HepG2 (cell line): ENCODE data around the gene FNDC3B. TPM values are rescaled to one million over a fixed set of nuclear protein-coding genes. Genes with fewer than 3 reads are reported as not detected.

Source experiments
- ATAC-seq: fragments of 200-7000 bp; cut with Tn5 transposase; 3 replicates; pipeline ENCODE4 v1.9.1; 2020; ENCODE audit warnings: mild to moderate bottlenecking, moderate library complexity
- BruUV-seq: library from RNA; stranded (reverse); fragments of 400-500 nt; replicated peaks from 2 replicates; lab custom pipeline; 2021; lab: Mats Ljungman, UMichigan
- CTCF ChIA-PET: fragments of 300-600 bp; formaldehyde crosslinking; extraction: SDS; loops from one replicate; lab custom pipeline; 2021; ENCODE audit warnings: low total read pairs, inconsistent platforms, low intra/inter-chr PET ratio; lab: Yijun Ruan, JAX
- POLR2A ChIA-PET: fragments of 350-600 bp; sonication (Branson Sonifier 250); formaldehyde crosslinking; loops from one replicate; lab custom pipeline; 2020; ENCODE audit warnings: antibody characterized with exemption, inconsistent platforms; lab: Yijun Ruan, JAX
- DNase-seq: peaks from one replicate; pipeline ENCODE4 v3.0.0-alpha.2; 2015; ENCODE audit warnings: low spot score
- FAIRE-seq: peaks from 3 replicates; lab custom pipeline; 2011; peaks lifted over from hg19 to GRCh38; lab: Jason Lieb, UNC
- H2AFZ ChIP-seq: one replicate; pipeline ENCODE4 v1.6.1; 2011; ENCODE audit warnings: low read length, inconsistent platforms
- H3K27ac ChIP-seq: fragments of 300-600 bp; 3 replicates; pipeline ENCODE4 v1.8.0; 2011; ENCODE audit warnings: mixed run types, mild to moderate bottlenecking, mixed read lengths, low read length, inconsistent platforms; ENCODE audit not compliant: insufficient read depth; ENCODE audit errors: extremely low read length
- H3K27me3 ChIP-seq, 2 experiments: fragments of 200-600 bp in 1 of 2; 2 replicates in 1 of 2; 3 replicates in 1 of 2; pipeline versions ENCODE4 v1.6.0 to v1.8.0; 2011; ENCODE audit warnings: low read length in 2 of 2, mild to moderate bottlenecking in 2 of 2, moderate library complexity in 2 of 2, inconsistent platforms in 1 of 2; ENCODE audit not compliant: insufficient read depth in 2 of 2, control insufficient read depth in 1 of 2
- H3K36me3 ChIP-seq, 2 experiments: fragments of 200-600 bp in 1 of 2; replicated peaks in 1 of 2; 2 replicates in 1 of 2; 3 replicates in 1 of 2; pipeline versions ENCODE4 v1.5.1 to v1.8.0; 2011; ENCODE audit warnings: low read length in 2 of 2, inconsistent platforms in 1 of 2; ENCODE audit not compliant: insufficient read depth in 2 of 2, control insufficient read depth in 1 of 2
- H3K4me1 ChIP-seq: 2 replicates; pipeline ENCODE4 v1.5.1; 2012; ENCODE audit warnings: low read length, inconsistent platforms; ENCODE audit not compliant: insufficient read depth
- H3K4me2 ChIP-seq: 2 replicates; pipeline ENCODE4 v1.6.0; 2011; ENCODE audit warnings: low read depth, low read length, inconsistent platforms
- H3K4me3 ChIP-seq, 3 experiments: fragments of 200-600 bp in 1 of 3; sonication (generic), shearing (Covaris generic) in 1 of 3; replicated peaks in 1 of 3; 2 replicates each; pipeline ENCODE4 v1.5.1; 2011 to 2016; ENCODE audit warnings: low read length in 3 of 3, inconsistent platforms in 2 of 3, low read depth in 2 of 3, mild to moderate bottlenecking in 2 of 3, control low read depth in 1 of 3, mixed read lengths in 1 of 3; ENCODE audit not compliant: insufficient read depth in 1 of 3
- H3K79me2 ChIP-seq: one replicate; pipeline ENCODE4 v1.6.1; 2011; ENCODE audit warnings: low read length, inconsistent platforms; ENCODE audit not compliant: insufficient read depth
- H3K9ac ChIP-seq: 2 replicates; pipeline ENCODE4 v1.6.0; 2011; ENCODE audit warnings: mild to moderate bottlenecking, low read depth, low read length, inconsistent platforms; ENCODE audit not compliant: insufficient read depth
- H3K9me3 ChIP-seq: 2 replicates; pipeline ENCODE4 v1.5.1; 2012; ENCODE audit warnings: mild to moderate bottlenecking, low read length
- H4K20me1 ChIP-seq: 2 replicates; pipeline ENCODE4 v1.6.0; 2011; ENCODE audit warnings: inconsistent platforms, mild to moderate bottlenecking, low read length, moderate library complexity; ENCODE audit not compliant: insufficient read depth
- BRCA1 ChIP-seq: sonication (generic); formaldehyde crosslinking; IDR thresholded peaks from 2 replicates; pipeline ENCODE4 v1.4.0; 2020; ENCODE audit warnings: missing genetic modification reagents
- NR2F6 ChIP-seq, 2 experiments: IDR thresholded peaks; 2 replicates each; pipeline ENCODE4 v1.6.1; 2016; ENCODE audit warnings: antibody characterized with exemption in 1 of 2, mild to moderate bottlenecking in 1 of 2
- POLR2A ChIP-seq, 2 experiments: IDR thresholded peaks; 2 replicates each; pipeline ENCODE4 v1.6.1; 2011; ENCODE audit warnings: low read depth in 2 of 2, low read length in 2 of 2, mild to moderate bottlenecking in 1 of 2, moderate library complexity in 1 of 2; ENCODE audit not compliant: insufficient read depth in 1 of 2
- RBM22 ChIP-seq: fragments of 200-400 bp; formaldehyde crosslinking; optimal IDR thresholded peaks from 2 replicates; pipeline ENCODE3; 2017; ENCODE audit warnings: mild to moderate bottlenecking, low read length, moderate library complexity
- SRSF1 ChIP-seq: fragments of 200-400 bp; formaldehyde crosslinking; optimal IDR thresholded peaks from 2 replicates; pipeline ENCODE3; 2017; ENCODE audit warnings: mild to moderate bottlenecking, low read depth, low read length, moderate library complexity
- ZFP41 ChIP-seq: sonication (generic); formaldehyde crosslinking; IDR thresholded peaks from 2 replicates; pipeline ENCODE4 v1.4.0; 2020; ENCODE audit warnings: mild to moderate bottlenecking, missing genetic modification reagents, borderline replicate concordance
- ZFP90 ChIP-seq: sonication (generic); formaldehyde crosslinking; IDR thresholded peaks from 2 replicates; pipeline ENCODE4 v1.8.0; 2022; ENCODE audit warnings: missing genetic modification reagents, mild to moderate bottlenecking, inconsistent platforms, borderline replicate concordance
- ZNF121 ChIP-seq: sonication (generic); formaldehyde crosslinking; IDR thresholded peaks from 2 replicates; pipeline ENCODE4 v1.5.0; 2020; ENCODE audit warnings: mild to moderate bottlenecking, missing genetic modification reagents
- ZNF235 ChIP-seq: sonication (generic); formaldehyde crosslinking; IDR thresholded peaks from 2 replicates; pipeline ENCODE4 v1.8.1; 2023; ENCODE audit warnings: mild to moderate bottlenecking, missing genetic modification reagents, borderline replicate concordance
- ZNF275 ChIP-seq: sonication (generic); formaldehyde crosslinking; IDR thresholded peaks from 2 replicates; pipeline ENCODE4 v1.8.0; 2022; ENCODE audit warnings: missing genetic modification reagents, mild to moderate bottlenecking, inconsistent platforms, borderline replicate concordance
- WGBS: methylation state at CpG from one replicate; pipeline ENCODE4 v1.1.6; 2017; ENCODE audit warnings: low lambda C conversion rate; 5-methylcytosine and 5-hydroxymethylcytosine counted together
- in situ Hi-C: cut with HindIII; loops from 2 replicates; pipeline ENCODE4 v1.10.0; 2017; ENCODE audit warnings: low pct_unique_long_range_greater_than_20kb; ENCODE audit not compliant: extremely low pct_ligation_motif_present
- intact Hi-C: fragments of 100-400 bp; cut with micrococcal nuclease; formaldehyde crosslinking; loops from one replicate; pipeline ENCODE4 v1.10.0; 2022; ENCODE audit not compliant: unreplicated experiment
- polyA plus RNA-seq, 8 experiments: library from polyadenylated mRNA; depleted of rRNA in 3 of 8; stranded (reverse) in 7 of 8; unstranded in 1 of 8; fragments of >200 nt; fragmentation: Illumina TruSeq in 4 of 8; extraction: Trizol in 4 of 8; gene quantifications; 2 replicates each; pipeline versions ENCODE4 v1.2.1 to v1.2.3, GENCODE V29; 2011 to 2016; ENCODE audit warnings: low read depth in 4 of 8, missing spikeins in 1 of 8, mixed read lengths in 1 of 8; ENCODE audit not compliant: insufficient read depth in 1 of 8
- total RNA-seq, 5 experiments: library from RNA; depleted of rRNA; stranded (reverse); fragments of >200 nt; fragmentation: Illumina TruSeq; extraction: Trizol; gene quantifications; 2 replicates each; pipeline ENCODE4 v1.2.3, GENCODE V29; 2016; ENCODE audit warnings: low read depth in 1 of 5

FNDC3B gene
- total and polyA plus RNA-seq, 2 of the 13 experiments (the other 11 are each of a cell fraction or from before 2014, with no cell fraction given): 74.8 to 103 TPM

DNA sequence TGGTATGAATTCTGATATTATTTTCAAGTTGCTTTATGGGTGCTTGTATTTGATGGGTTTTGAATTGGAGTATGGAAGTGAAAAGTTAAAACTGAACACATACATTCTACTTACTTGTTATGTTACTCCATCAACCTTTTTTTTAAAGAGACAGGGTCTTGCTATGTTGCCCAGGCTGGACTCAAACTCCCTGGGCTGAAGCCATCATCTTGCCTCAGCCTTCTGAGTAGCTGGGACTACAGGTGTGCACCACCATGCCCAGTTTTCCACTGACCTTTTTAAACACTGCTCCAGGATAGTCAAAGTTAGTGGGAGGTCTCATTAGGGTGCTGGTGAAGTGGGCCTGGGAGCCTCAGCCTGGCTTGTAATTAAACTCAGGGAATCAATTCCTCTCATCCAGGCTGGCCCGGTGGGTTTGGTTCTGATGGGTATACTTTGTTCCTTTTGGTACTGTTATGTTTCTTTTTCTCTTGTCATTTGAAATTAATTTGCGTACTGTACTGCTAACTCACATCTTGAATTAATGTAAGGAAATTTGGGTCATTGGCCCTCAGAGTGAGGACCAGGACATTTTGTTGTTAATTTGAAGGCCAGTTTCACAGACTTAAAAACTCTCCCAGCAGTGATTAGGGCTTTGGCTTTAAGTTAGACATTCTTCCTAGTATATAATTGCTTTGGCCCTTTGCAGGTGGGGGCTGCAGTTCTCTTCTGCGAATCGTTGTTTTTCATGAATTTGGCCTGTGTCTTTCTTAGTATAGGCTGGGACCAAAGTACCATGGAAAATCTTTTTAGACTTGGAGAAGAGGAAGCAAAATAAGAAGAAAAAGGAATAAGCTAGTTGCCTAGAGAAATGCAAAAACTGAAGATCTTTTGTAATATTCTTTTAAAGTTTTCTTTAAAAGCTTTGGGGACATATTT is 66.9 kb downstream of the FNDC3B start:
- CTCF ChIA-PET: no interaction called here

More for the DNA sequence above, 66.9 kb downstream of the FNDC3B start:
- H3K4me2 ChIP-seq: no peak overlapping the region
- ATAC-seq (no peak), FAIRE-seq (no peak), DNase-seq (no peak)
- peaks cover 5 to 37% of the 10 kb centered on the region in 2 experiments for H3K36me3 ChIP-seq
- WGBS: 94% methylated on average over 4 of the region's 4 CpGs
- H3K79me2 ChIP-seq: peaks cover 96% of the 10 kb centered on the region
- TF ChIP-seq ZNF235 (CRISPR knock-in tag) (no peak), BRCA1 (CRISPR knock-in tag) (no peak), ZNF121 (CRISPR knock-in tag) (peak; percentile 96), ZFP90 (CRISPR knock-in tag) (no peak), ZFP41 (CRISPR knock-in tag) (no peak), RBM22 (peak; percentile 93), ZNF275 (CRISPR knock-in tag) (peak; percentile 37; the same call in 1 of the 2 replicates), POLR2A (IDR thresholded peaks at IDR 0.05; ENCODE audit: insufficient read depth in 1 of 2, low read depth in 2 of 2, low read length in 2 of 2) (peak in 1 of 2 experiments; percentile 22; a peak in 1 of 4 replicates), NR2F6 (IDR thresholded peaks at IDR 0.05) (no peak), NR2F6 (CRISPR knock-in tag; IDR thresholded peaks at IDR 0.05) (no peak), SRSF1 (no peak)
- intact Hi-C loops (no loop called here), in situ Hi-C loops (no loop called here)
- peak overlapping the region; percentile 47 for H3K27ac ChIP-seq
- H3K27me3 ChIP-seq: no peaks in the 10 kb centered on the region
- H2AFZ ChIP-seq: no peak overlapping the region
- POLR2A ChIA-PET: no interaction called here
- H3K9ac ChIP-seq: no peak overlapping the region
- BruUV-seq: no TSS peak
- H4K20me1 ChIP-seq: peaks cover 90% of the 10 kb centered on the region
- H3K4me1 ChIP-seq: peaks cover 98% of the 10 kb centered on the region
- no peaks in the 10 kb centered on the region for H3K9me3 ChIP-seq
- H3K4me3 ChIP-seq: no peak overlapping the region
